WTC11 (cell line): ENCODE measurements around the gene CDK5RAP2. TPM values are rescaled to one million over a fixed set of nuclear protein-coding genes. Genes with fewer than 3 reads are reported as not detected.

Source experiments
- ATAC-seq: fragments of 200-7000 bp; cut with Tn5 transposase; 2 replicates; pipeline ENCODE4 v1.10.0; 2021; ENCODE audit warnings: mild to moderate bottlenecking, moderate library complexity
- CTCF ChIA-PET: fragments of 300-600 bp; sonication (Branson Sonifier 250); formaldehyde crosslinking; loops from one replicate; lab custom pipeline; 2021; ENCODE audit warnings: antibody characterized with exemption; lab: Charles Lee
- POLR2A ChIA-PET: fragments of 350-600 bp; sonication (Branson Sonifier 250); formaldehyde crosslinking; loops from one replicate; lab custom pipeline; 2021; ENCODE audit warnings: antibody characterized with exemption; lab: Charles Lee
- DNase-seq: peaks from one replicate; pipeline ENCODE4 v3.0.0; 2021; ENCODE audit warnings: low spot score
- H3K27ac Mint-ChIP-seq: 2 replicates; pipeline ENCODE4 v1.8.0; 2021; ENCODE audit warnings: mixed read lengths
- H3K27me3 Mint-ChIP-seq: 2 replicates; pipeline ENCODE4 v1.8.0; 2021; ENCODE audit warnings: low read depth, mild to moderate bottlenecking, moderate library complexity, mixed read lengths
- H3K36me3 Mint-ChIP-seq: 2 replicates; pipeline ENCODE4 v1.8.0; 2021; ENCODE audit warnings: mixed read lengths
- H3K4me1 Mint-ChIP-seq: 2 replicates; pipeline ENCODE4 v1.8.0; 2022; ENCODE audit warnings: mixed read lengths
- H3K4me3 Mint-ChIP-seq: 2 replicates; pipeline ENCODE4 v1.8.0; 2021; ENCODE audit warnings: mild to moderate bottlenecking, moderate library complexity, mixed read lengths
- H3K9me3 Mint-ChIP-seq: 2 replicates; pipeline ENCODE4 v1.8.0; 2021; ENCODE audit warnings: mixed read lengths
- ATF1 ChIP-seq: sonication (generic); formaldehyde crosslinking; IDR thresholded peaks from 2 replicates; pipeline ENCODE4 v1.8.1; 2023; ENCODE audit warnings: mild to moderate bottlenecking, moderate library complexity, missing genetic modification reagents
- ETV6 ChIP-seq: sonication (generic); formaldehyde crosslinking; IDR thresholded peaks from 2 replicates; pipeline ENCODE4 v1.8.1; 2022; ENCODE audit warnings: mild to moderate bottlenecking, missing genetic modification reagents
- GABPB1 ChIP-seq: sonication (generic); formaldehyde crosslinking; IDR thresholded peaks from 2 replicates; pipeline ENCODE4 v1.8.1; 2023; ENCODE audit warnings: mild to moderate bottlenecking, missing genetic modification reagents
- HMGXB4 ChIP-seq: sonication (generic); formaldehyde crosslinking; IDR thresholded peaks from 2 replicates; pipeline ENCODE4 v1.8.1; 2023; ENCODE audit warnings: mild to moderate bottlenecking, moderate library complexity, missing genetic modification reagents
- JUN ChIP-seq: sonication (generic); formaldehyde crosslinking; IDR thresholded peaks from 2 replicates; pipeline ENCODE4 v1.8.0; 2023; ENCODE audit warnings: mild to moderate bottlenecking, missing genetic modification reagents
- NFYB ChIP-seq: sonication (generic); formaldehyde crosslinking; conservative IDR thresholded peaks from 2 replicates; pipeline ENCODE4 v1.8.0; 2022; ENCODE audit warnings: low read depth, missing genetic modification reagents
- SMAD3 ChIP-seq: sonication (generic); formaldehyde crosslinking; IDR thresholded peaks from 2 replicates; pipeline ENCODE4 v1.8.0; 2022; ENCODE audit warnings: missing genetic modification reagents, mild to moderate bottlenecking, borderline replicate concordance
- USF1 ChIP-seq: sonication (generic); formaldehyde crosslinking; IDR thresholded peaks from 2 replicates; pipeline ENCODE4 v1.8.0; 2022; ENCODE audit warnings: mild to moderate bottlenecking, missing genetic modification reagents
- ZNF232 ChIP-seq: sonication (generic); formaldehyde crosslinking; IDR thresholded peaks from 2 replicates; pipeline ENCODE4 v1.8.0; 2022; ENCODE audit warnings: mild to moderate bottlenecking, missing genetic modification reagents
- ZNF263 ChIP-seq: sonication (generic); formaldehyde crosslinking; IDR thresholded peaks from 2 replicates; pipeline ENCODE4 v1.8.1; 2022; ENCODE audit warnings: low read depth, mild to moderate bottlenecking, moderate library complexity, missing genetic modification reagents
- ZNF396 ChIP-seq: fragments of 250-450 bp; sonication (Bioruptor Pico); IDR thresholded peaks from 2 replicates; pipeline ENCODE4 v1.8.0; 2021; ENCODE audit warnings: mild to moderate bottlenecking, moderate library complexity, borderline replicate concordance
- ZNF425 ChIP-seq: fragments of 250-450 bp; sonication (Bioruptor Pico); conservative IDR thresholded peaks from 2 replicates; pipeline ENCODE4 v1.9.0; 2021; ENCODE audit warnings: mild to moderate bottlenecking
- total RNA-seq: library from RNA; stranded (reverse); gene quantifications from 3 replicates; pipeline ENCODE4 v1.2.3, GENCODE V29; 2021

The CDK5RAP2 gene
- total RNA-seq, 1 experiment from 2014 or later, result 48.3 TPM

- TF ChIP-seq HMGXB4 (CRISPR knock-in tag) (no peak), GABPB1 (no peak), JUN (no peak), ZNF396 (CRISPR knock-in tag) (no peak)
Measured at GRCh38 chr9:120416781-120417427, 163.1 kb downstream of the CDK5RAP2 start (continued).

- peaks cover 42% of the 10 kb centered on the region for H3K36me3 Mint-ChIP-seq
- peak overlapping the region; percentile 8 for H3K4me3 Mint-ChIP-seq
- peaks cover 55% of the 10 kb centered on the region for H3K4me1 Mint-ChIP-seq
- H3K27me3 Mint-ChIP-seq, result no peaks in the 10 kb centered on the region
- TF ChIP-seq SMAD3 (CRISPR knock-in tag), result no peak
- TF ChIP-seq ZNF425 (CRISPR knock-in tag), result no peak
- peak; percentile 60; the same call in 1 of the 2 replicates for TF ChIP-seq ZNF263 (CRISPR knock-in tag)
- TF ChIP-seq ATF1 (CRISPR knock-in tag), result no peak
- H3K27ac Mint-ChIP-seq, result peak overlapping the region; percentile 83
- no peaks in the 10 kb centered on the region for H3K9me3 Mint-ChIP-seq
- DNase-seq (peak; percentile 26), ATAC-seq (peak; percentile 20)
- ChIA-PET CTCF (interaction anchor here (0.5 to 4.2 kb wide), 6 partner anchors 13 to 457 kb away, joined by 3 to 17 read pairs (median 5); no protein-coding TSS in a partner anchor), POLR2A (no interaction called here)
Measured at GRCh38 chr9:120413121-120414048, 166.6 kb downstream of the CDK5RAP2 start.

- peak; percentile 76 for ATAC-seq
- H3K9me3 Mint-ChIP-seq, result no peaks in the 10 kb centered on the region
- ChIA-PET CTCF (interaction anchor here (0.7 to 4.2 kb wide), 5 partner anchors 14 to 119 kb away, joined by 3 to 17 read pairs (median 6); no protein-coding TSS in a partner anchor), POLR2A (no interaction called here)
- peak overlapping the region; percentile 83 for H3K27ac Mint-ChIP-seq
- H3K36me3 Mint-ChIP-seq, result peaks cover 44% of the 10 kb centered on the region
- peak overlapping the region; percentile 8; the same call in 1 of the 2 replicates for H3K4me3 Mint-ChIP-seq
- TF ChIP-seq NFYB (CRISPR knock-in tag), result peak; percentile 65; the same call in 1 of the 2 replicates
- TF ChIP-seq USF1 (CRISPR knock-in tag), result peak; percentile 74; the same call in 1 of the 2 replicates
- TF ChIP-seq ETV6 (CRISPR knock-in tag), result peak; percentile 36; the same call in 1 of the 2 replicates
- no peak for TF ChIP-seq ZNF232 (CRISPR knock-in tag)
- DNase-seq, result no peak
- H3K4me1 Mint-ChIP-seq, result peaks cover 55% of the 10 kb centered on the region
- no peaks in the 10 kb centered on the region for H3K27me3 Mint-ChIP-seq
Measured at GRCh38 chr9:120412425-120412951, 167.5 kb downstream of the CDK5RAP2 start.
